RWPE1 (cell line): ENCODE measurements around the gene HRH1.
A peak's percentile ranks its signal among the peaks of the same experiment; 100 is the strongest.

Experiments
- CTCF ChIA-PET: fragments of 350-600 bp; sonication (Branson Sonifier 250); formaldehyde crosslinking; extraction: SDS; loops from one replicate; lab custom pipeline; 2021; lab: Yijun Ruan, JAX
- POLR2A ChIA-PET: fragments of 400-600 bp; formaldehyde crosslinking; extraction: SDS; loops from one replicate; lab custom pipeline; 2020; ENCODE audit warnings: antibody characterized with exemption; ENCODE audit not compliant: low non-redundant PET; lab: Yijun Ruan, JAX
- DNase-seq: peaks from one replicate; pipeline ENCODE4 v3.0.0; 2012; ENCODE audit warnings: low spot score
- H3K27ac ChIP-seq: fragments of 450-650 bp; 2 replicates; pipeline ENCODE4 v1.5.1; 2017
- CTCF ChIP-seq: fragments of 450-650 bp; conservative IDR thresholded peaks from 2 replicates; pipeline ENCODE4 v1.5.1; 2017; ENCODE audit warnings: low read depth, mild to moderate bottlenecking

HRH1 gene

GRCh38 chr3:11238880-11239279 is 84.6 kb downstream of the HRH1 start:
- ChIA-PET CTCF (no interaction called here), POLR2A (no interaction called here)
- H3K27ac ChIP-seq = no peak overlapping the region
- no peak for TF ChIP-seq CTCF
- DNase-seq = peak; percentile 36

- TF ChIP-seq CTCF = no peak
- H3K27ac ChIP-seq = no peak overlapping the region
- ChIA-PET CTCF (interaction anchor here (0.5 kb wide), 1 partner anchor 300 kb away, joined by 3 read pairs; no protein-coding TSS in a partner anchor), POLR2A (no interaction called here)
- no peak for DNase-seq
Measured at GRCh38 chr3:11239796-11240195, 85.5 kb downstream of the HRH1 start.

- DNase-seq = no peak
- ChIA-PET CTCF (interaction anchor here (0.5 kb wide), 1 partner anchor 301 kb away, joined by 3 read pairs; no protein-coding TSS in a partner anchor), POLR2A (no interaction called here)
- H3K27ac ChIP-seq = no peak overlapping the region; the same call in 1 of the 2 replicates
- TF ChIP-seq CTCF = no peak
Measured at GRCh38 chr3:11240496-11240895, 86.2 kb downstream of the HRH1 start.

GRCh38 chr3:11244121-11244677 is 89.9 kb downstream of the HRH1 start:
- no peak overlapping the region; the same call in 1 of the 2 replicates for H3K27ac ChIP-seq
- ChIA-PET POLR2A (no interaction called here), CTCF (no interaction called here)
- peak; percentile 34 for DNase-seq
- TF ChIP-seq CTCF = no peak

GRCh38 chr3:11245276-11245675 is 91.0 kb downstream of the HRH1 start:
- no peak for DNase-seq
- peak overlapping the region; percentile 84 for H3K27ac ChIP-seq
- TF ChIP-seq CTCF = no peak
- CTCF ChIA-PET = no interaction called here
- POLR2A ChIA-PET = no interaction called here

GRCh38 chr3:11245827-11246662 is 91.8 kb downstream of the HRH1 start:
- peak; percentile 30 for DNase-seq
- POLR2A ChIA-PET = interaction anchor here (0.5 kb wide), 1 partner anchor 38 kb away, joined by 5 read pairs; no protein-coding TSS in a partner anchor
- no peak for TF ChIP-seq CTCF
- H3K27ac ChIP-seq = peak overlapping the region; percentile 84
- CTCF ChIA-PET = no interaction called here
